ENCODE data around the gene GSTM3. TPM values are rescaled to one million over a fixed set of nuclear protein-coding genes. Genes with fewer than 3 reads are reported as not detected.
"Not testable (repeated sequence)": the region's sequence is repeated elsewhere in the genome, so short reads cannot be mapped to it uniquely, and the experiment has no call there.

GSTM3 gene
- total RNA-seq, 1 donor from 2014 or later, result 48.0 TPM

GRCh38 chr1:109697066-109697465, 43.8 kb downstream of the GSTM3 start:
- DNase-seq, result no peak

GRCh38 chr1:109695138-109695537, 45.7 kb downstream of the GSTM3 start:
- not testable (repeated sequence) for DNase-seq

DNA sequence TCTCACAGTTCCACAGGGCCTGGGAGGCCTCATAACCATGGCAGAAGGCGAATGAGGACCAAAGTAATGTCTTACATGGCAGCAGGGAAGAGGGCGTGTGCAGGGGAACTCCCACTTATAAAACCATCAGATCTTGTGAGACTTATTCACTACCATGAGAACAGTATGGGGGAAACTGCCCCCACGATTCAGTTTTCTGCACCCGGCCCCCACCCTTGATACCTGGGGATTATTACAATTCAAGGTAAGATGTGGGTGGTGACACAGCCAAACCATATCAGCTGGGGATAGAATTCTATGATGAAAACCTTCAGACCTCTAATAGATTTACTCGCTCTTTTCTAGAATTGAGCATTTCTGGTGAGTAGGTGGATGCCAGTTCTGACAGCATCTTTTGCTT, 46.4 kb downstream of the GSTM3 start:
- not testable (repeated sequence) for DNase-seq

DNA sequence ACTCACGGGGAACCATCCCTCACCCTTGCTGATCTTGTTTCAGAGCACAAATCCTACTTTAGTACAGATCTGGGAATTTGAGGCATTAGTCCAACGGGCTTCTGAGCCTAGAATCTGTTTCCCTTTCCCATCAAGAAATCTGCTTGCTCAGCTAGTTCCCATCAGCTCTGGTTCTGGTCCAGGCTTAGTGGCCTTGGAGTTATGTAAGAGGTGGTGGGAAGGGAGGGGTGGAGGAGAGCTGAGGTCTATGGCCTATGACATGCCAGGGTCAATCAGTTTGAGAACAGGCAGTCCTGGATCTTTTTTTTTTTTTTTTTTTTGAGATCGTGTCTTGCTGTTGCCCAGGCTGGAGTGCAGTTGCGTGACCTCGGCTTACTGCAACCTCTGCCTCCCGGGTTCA, 49.1 kb downstream of the GSTM3 start:
- no peak for DNase-seq

DNA sequence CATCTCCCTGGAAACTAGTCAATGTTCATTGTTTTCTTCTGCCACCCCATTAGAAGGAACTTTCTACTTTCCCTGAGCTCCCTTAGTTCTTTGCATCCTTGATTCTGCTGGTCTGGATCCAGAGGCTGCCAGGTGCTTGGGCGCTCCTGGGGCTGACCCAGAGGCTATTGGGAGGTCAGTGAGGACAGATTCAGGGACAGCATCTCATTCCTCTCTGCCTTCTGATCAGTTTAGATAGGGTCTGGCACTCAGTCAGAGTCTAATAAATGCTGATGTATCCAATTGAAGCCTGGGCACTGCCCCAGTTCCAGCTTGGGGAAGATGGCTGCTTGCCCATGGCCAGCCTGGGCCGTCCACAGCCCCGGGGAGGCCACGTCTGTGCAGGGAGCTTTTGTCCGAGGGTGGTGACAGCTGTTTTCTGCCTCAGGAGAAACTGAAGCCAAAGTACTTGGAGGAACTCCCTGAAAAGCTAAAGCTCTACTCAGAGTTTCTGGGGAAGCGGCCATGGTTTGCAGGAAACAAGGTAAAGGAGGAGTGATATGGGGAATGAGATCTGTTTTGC, 50.9 kb downstream of the GSTM3 start:
- no peak for DNase-seq

DNA sequence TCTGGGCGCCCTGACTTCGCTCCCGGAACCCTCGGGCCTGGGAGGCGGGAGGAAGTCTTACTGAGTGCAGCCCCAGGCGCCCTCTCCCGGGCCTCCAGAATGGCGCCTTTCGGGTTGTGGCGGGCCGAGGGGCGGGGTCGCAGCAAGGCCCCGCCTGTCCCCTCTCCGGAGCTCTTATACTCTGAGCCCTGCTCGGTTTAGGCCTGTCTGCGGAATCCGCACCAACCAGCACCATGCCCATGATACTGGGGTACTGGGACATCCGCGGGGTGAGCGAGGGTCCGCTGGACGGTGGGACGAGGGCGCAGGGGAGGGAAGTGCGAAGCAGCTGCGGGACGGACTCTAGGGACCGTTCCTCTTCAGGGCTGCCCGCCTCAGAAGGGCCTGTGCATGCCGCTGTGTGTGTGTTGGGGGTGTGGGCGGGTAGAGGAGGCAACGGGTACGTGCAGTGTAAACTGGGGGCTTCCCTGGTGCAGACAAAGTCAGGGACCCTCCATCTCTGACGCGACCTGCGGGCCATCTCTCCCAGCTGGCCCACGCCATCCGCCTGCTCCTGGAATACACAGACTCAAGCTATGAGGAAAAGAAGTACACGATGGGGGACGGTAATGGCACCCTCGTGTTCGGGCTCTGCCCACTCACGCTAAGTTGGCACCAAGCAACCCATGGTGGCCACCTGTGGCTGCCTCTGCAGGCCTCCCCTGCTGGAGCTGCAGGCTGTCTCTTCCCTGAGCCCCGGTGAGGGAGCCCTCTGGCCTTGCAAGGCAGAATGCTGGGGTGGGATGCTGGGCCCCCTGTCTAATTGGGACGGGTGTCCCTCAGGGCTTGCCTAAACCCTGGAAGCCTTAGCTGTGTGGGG, 53.0 kb downstream of the GSTM3 start, which contains the start of gene GSTM1:
Gene GSTM1 (plus strand): TSS at position 177 of the 859 bp plus-strand sequence. CDS start 57 bp downstream, at position 234.
- DNase-seq, result no peak

- not testable (repeated sequence) for DNase-seq
Observed at GRCh38 chr1:109687109-109687508, 53.7 kb downstream of the GSTM3 start.

- DNase-seq, result not testable (repeated sequence)
Observed at GRCh38 chr1:109685890-109686289, 54.9 kb downstream of the GSTM3 start.

- not testable (repeated sequence) for DNase-seq
Observed at GRCh38 chr1:109685399-109685798, 55.4 kb downstream of the GSTM3 start.

DNA sequence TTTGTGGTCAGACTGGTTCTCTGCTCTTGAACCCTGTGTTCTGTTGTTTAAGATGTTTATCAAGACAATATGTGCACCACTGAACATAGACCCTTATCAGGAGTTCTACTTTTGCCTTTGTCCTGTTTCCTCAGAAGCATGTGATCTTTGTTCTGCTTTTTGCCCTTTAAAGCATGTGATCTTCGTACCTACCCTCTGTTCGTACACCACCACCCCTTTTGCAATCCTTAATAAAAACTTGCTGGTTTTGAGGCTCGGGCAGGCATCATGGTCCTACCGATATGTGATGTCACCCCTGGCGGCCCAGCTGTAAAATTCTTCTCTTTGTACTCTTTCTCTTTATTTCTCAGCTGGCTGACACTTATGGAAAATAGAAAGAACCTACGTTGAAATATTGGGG, 56.1 kb downstream of the GSTM3 start:
- not testable (repeated sequence) for DNase-seq

Other genes starting within 250 kb of the GSTM3 start
- gene CYB561D1, start 246.9 kb downstream of the GSTM3 start, total RNA-seq, result 6.3 TPM
- gene AMIGO1, start 231.3 kb downstream of the GSTM3 start, total RNA-seq, result 9.1 TPM
- gene GPR61, start 201.2 kb downstream of the GSTM3 start, total RNA-seq, result 0.62 TPM
- 10.1 TPM for gene GNAI3, start 192.4 kb downstream of the GSTM3 start, total RNA-seq
- gene GNAT2, start 121.4 kb downstream of the GSTM3 start, total RNA-seq, result 0.21 TPM
- gene AMPD2, start 121.2 kb downstream of the GSTM3 start, total RNA-seq, result 39.3 TPM
- 11.4 TPM for gene GSTM4, start 84.9 kb downstream of the GSTM3 start, total RNA-seq
- gene GSTM2, start 73.0 kb downstream of the GSTM3 start, total RNA-seq, result 62.2 TPM
- gene GSTM1, start 53.2 kb downstream of the GSTM3 start, total RNA-seq, result not detected
- gene GSTM5, start 28.8 kb downstream of the GSTM3 start, total RNA-seq, result 4.4 TPM
- not detected for gene EPS8L3, start 22.9 kb upstream of the GSTM3 start, total RNA-seq
- 16.5 TPM for gene CSF1, start 169.8 kb upstream of the GSTM3 start, total RNA-seq
- 45.9 TPM for gene AHCYL1, start 243.7 kb upstream of the GSTM3 start, total RNA-seq

Data from tongue (tissue), 2 donors.